Psoas muscle (tissue), 8 donors: ENCODE results near the gene SH3D19. TPM values are rescaled to one million over a fixed set of nuclear protein-coding genes. Genes with fewer than 3 reads are reported as not detected.

Experiments
- ATAC-seq, 4 donors: fragments of 200-7000 bp; cut with Tn5 transposase; one replicate each; pipeline ENCODE4 v1.9.1; 2020; ENCODE audit warnings: moderate library complexity in 3 of 4, mild to moderate bottlenecking in 2 of 4
- DNase-seq, 2 donors: peaks; one replicate each; pipeline ENCODE4 v3.0.0-alpha.2; 2020
- H3K27ac ChIP-seq: fragments of 200-600 bp; one replicate; pipeline ENCODE4 v1.8.0; 2022
- H3K27me3 ChIP-seq, 3 donors: fragments of 200-600 bp in 1 of 3; one replicate each; pipeline versions ENCODE4 v1.6.1 to v1.8.0; 2013 to 2022; ENCODE audit warnings: low read length in 2 of 3, mild to moderate bottlenecking in 2 of 3, moderate library complexity in 1 of 3; ENCODE audit not compliant: insufficient read depth in 3 of 3
- H3K36me3 ChIP-seq, 2 donors: fragments of 200-600 bp in 1 of 2; one replicate each; pipeline versions ENCODE4 v1.6.1 to v1.8.0; 2013 to 2022; ENCODE audit warnings: low read depth in 1 of 2, mild to moderate bottlenecking in 1 of 2, moderate library complexity in 1 of 2; ENCODE audit not compliant: insufficient read depth in 1 of 2
- H3K4me1 ChIP-seq: fragments of 200-600 bp; one replicate; pipeline ENCODE4 v1.8.0; 2022
- H3K4me3 ChIP-seq: fragments of 200-600 bp; one replicate; pipeline ENCODE4 v1.8.0; 2022; ENCODE audit warnings: mild to moderate bottlenecking
- H3K9me3 ChIP-seq: fragments of 200-600 bp; one replicate; pipeline ENCODE4 v1.8.0; 2022
- WGBS, 3 donors: extraction: QIAGEN DNeasy Blood & Tissue Kit; methylation state at CpG; one replicate each; pipeline versions ENCODE4 v1.1.6 to v1.1.7; 2013; 5-methylcytosine and 5-hydroxymethylcytosine counted together
- intact Hi-C, 2 donors: fragments of 100-400 bp; cut with DNase I; formaldehyde crosslinking; loops; one replicate each; pipeline versions ENCODE4 v1.11.0 to v1.14.2; 2022
- polyA plus RNA-seq, 3 donors: library from polyadenylated mRNA; stranded (reverse); fragments of 200-250 nt; gene quantifications; one replicate each; pipeline ENCODE4 v1.2.3, GENCODE V29; 2013
- total RNA-seq, 4 donors: library from RNA; stranded (reverse); fragmentation: NEBNext Ultra II Directional in 2 of 4; extraction: Animal tissue kit (Norgen Biotek cat#: 25700) in 2 of 4; gene quantifications; one replicate each; pipeline versions ENCODE4 v1.2.1 to v1.2.4, GENCODE V29; 2021 to 2023
- TF ChIP-seq, protein P1 (sequence below): fragments of 200-600 bp; IDR thresholded peaks from one replicate; pipeline ENCODE4 v1.8.0; 2022; ENCODE audit warnings: antibody characterized with exemption
- donor health status: healthy with polysubstance abuse.
- donor health status: DM: no; HTN: no; CAD: no; lungs with moderate emphysema.
- donor health status: Bipolar disorder and iron deficiency.
- donor health status: healthy.
- donor health status: DM: yes; HTN: yes; CAD: no.
- donor health status: DM: no; HTN: no; CAD: no.
- donor health status: DM: no; HTN: no; CAD: no.
- donor health status: DM: yes; HTN: yes; CAD: no.

The SH3D19 gene
- total and polyA plus RNA-seq, 7 donors: 7.0 to 59.0 (median 26.9) TPM

DNA sequence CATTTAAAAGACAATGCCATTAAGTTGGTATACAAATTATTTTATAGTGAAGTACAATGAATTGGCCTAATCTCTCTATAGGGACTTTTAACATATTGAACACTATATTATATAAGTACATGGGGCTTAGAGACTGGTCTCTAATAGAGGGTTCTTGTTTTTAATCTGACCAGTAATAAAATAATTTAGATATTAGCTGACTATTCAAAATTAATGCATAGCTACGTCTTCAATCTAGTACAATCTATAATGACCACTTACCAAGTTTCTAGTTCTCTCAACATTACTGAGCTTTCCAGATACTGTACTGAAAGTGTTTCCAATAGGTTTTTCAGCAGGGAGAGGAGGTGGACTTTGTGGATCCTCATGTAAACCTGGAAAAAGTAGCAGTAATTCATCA, 166.4 kb downstream of the SH3D19 start:
- H3K27ac ChIP-seq: no peak overlapping the region
- no peak for DNase-seq
- H3K9me3 ChIP-seq: no peaks in the 10 kb centered on the region
- no peak for ATAC-seq
- peaks cover 0 to 24% of the 10 kb centered on the region in 2 donors for H3K36me3 ChIP-seq
- TF ChIP-seq, protein P1, sequence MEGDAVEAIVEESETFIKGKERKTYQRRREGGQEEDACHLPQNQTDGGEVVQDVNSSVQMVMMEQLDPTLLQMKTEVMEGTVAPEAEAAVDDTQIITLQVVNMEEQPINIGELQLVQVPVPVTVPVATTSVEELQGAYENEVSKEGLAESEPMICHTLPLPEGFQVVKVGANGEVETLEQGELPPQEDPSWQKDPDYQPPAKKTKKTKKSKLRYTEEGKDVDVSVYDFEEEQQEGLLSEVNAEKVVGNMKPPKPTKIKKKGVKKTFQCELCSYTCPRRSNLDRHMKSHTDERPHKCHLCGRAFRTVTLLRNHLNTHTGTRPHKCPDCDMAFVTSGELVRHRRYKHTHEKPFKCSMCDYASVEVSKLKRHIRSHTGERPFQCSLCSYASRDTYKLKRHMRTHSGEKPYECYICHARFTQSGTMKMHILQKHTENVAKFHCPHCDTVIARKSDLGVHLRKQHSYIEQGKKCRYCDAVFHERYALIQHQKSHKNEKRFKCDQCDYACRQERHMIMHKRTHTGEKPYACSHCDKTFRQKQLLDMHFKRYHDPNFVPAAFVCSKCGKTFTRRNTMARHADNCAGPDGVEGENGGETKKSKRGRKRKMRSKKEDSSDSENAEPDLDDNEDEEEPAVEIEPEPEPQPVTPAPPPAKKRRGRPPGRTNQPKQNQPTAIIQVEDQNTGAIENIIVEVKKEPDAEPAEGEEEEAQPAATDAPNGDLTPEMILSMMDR: no peak
- no peak overlapping the region for H3K4me3 ChIP-seq
- intact Hi-C loops: no loop called here
- 93 to 98% (median 98%) methylated on average over 1 of the region's 1 CpG for WGBS, 3 donors
- no peaks in the 10 kb centered on the region for H3K27me3 ChIP-seq
- H3K4me1 ChIP-seq: no peaks in the 10 kb centered on the region

DNA sequence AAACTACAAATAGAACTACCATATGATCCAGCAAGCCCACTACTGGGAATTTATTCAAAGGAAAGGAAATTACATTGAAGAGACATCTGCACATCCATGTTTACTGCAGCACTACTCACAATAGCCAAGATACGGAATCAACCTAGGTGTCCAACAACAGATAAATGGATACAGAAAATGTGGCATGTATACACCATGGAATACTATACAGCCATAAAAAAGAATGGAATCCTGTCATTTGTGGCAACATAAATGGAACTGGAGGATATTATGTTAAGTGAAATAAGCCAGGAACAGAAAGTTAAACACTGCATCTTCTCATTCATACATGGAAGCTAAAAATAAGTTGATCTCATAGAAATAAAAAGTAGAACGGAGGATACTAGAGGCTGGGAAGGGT, 167.9 kb downstream of the SH3D19 start:
- Histone ChIP-seq H3K4me3 (no peak overlapping the region), H3K27ac (no peak overlapping the region), H3K9me3 (no peaks in the 10 kb centered on the region), H3K27me3 (no peaks in the 10 kb centered on the region), H3K4me1 (no peaks in the 10 kb centered on the region), H3K36me3 (peaks cover 0 to 20% of the 10 kb centered on the region in 2 donors)
- intact Hi-C loops: no loop called here
- DNase-seq (no peak), ATAC-seq (no peak)
- TF ChIP-seq, protein P1: no peak
- WGBS, 3 donors: 97% methylated on average over 2 of the region's 2 CpGs

DNA sequence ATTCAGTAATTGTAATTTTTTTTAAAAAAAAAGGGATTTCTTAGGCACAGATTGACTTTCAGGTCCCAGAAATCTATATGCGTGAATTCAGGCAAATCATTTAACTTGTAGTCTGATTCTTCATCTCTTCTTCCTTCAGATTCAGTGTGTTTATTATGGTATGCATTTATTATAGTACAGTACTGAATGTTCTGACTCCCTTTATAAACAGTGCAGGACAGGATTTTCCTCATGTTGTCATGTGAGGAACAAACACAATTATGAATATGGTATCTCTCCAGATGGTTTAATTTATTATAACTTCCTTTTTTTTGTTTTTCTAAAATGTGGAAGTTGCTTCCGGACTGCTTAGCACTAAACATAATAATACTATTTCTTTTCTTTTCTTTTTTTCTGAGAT, 171.8 kb downstream of the SH3D19 start:
- H3K4me1 ChIP-seq: no peaks in the 10 kb centered on the region
- H3K9me3 ChIP-seq: no peaks in the 10 kb centered on the region
- peaks cover 0 to 26% of the 10 kb centered on the region in 2 donors for H3K36me3 ChIP-seq
- no peak overlapping the region for H3K27ac ChIP-seq
- TF ChIP-seq, protein P1: no peak
- H3K27me3 ChIP-seq: no peaks in the 10 kb centered on the region
- WGBS, 3 donors: 91 to 98% (median 97%) methylated on average over 2 of the region's 2 CpGs
- H3K4me3 ChIP-seq: no peak overlapping the region
- DNase-seq (no peak), ATAC-seq (no peak)
- intact Hi-C loops: no loop called here

DNA sequence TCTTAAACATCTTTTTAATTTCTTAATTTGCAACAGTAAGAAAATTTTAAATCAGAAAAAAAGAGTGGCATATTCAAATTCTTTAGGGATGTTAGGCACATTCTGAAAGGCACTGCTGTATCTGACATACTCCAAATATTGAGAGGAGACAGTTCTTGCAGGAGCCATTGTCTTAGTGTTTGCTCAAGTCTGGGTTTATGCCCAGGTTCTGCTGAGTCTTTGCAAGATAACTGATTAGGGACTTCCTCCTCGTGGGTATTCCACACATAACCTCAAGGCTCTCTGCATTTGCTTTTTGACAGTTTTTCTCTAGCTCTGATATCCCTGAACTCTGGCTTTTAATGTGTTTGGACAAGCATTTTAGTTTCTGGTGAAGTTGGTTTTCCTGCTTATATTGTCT, 173.4 kb downstream of the SH3D19 start:
- Histone ChIP-seq H3K27ac (no peak overlapping the region), H3K27me3 (no peaks in the 10 kb centered on the region), H3K4me3 (no peak overlapping the region), H3K9me3 (no peaks in the 10 kb centered on the region), H3K36me3 (peaks cover 0 to 28% of the 10 kb centered on the region in 2 donors), H3K4me1 (no peaks in the 10 kb centered on the region)
- TF ChIP-seq, protein P1: no peak
- ATAC-seq (no peak), DNase-seq (no peak)
- intact Hi-C loops: no loop called here
- WGBS, 3 donors: 26 to 45% (median 32%) methylated on average over 1 of the region's 1 CpG

DNA sequence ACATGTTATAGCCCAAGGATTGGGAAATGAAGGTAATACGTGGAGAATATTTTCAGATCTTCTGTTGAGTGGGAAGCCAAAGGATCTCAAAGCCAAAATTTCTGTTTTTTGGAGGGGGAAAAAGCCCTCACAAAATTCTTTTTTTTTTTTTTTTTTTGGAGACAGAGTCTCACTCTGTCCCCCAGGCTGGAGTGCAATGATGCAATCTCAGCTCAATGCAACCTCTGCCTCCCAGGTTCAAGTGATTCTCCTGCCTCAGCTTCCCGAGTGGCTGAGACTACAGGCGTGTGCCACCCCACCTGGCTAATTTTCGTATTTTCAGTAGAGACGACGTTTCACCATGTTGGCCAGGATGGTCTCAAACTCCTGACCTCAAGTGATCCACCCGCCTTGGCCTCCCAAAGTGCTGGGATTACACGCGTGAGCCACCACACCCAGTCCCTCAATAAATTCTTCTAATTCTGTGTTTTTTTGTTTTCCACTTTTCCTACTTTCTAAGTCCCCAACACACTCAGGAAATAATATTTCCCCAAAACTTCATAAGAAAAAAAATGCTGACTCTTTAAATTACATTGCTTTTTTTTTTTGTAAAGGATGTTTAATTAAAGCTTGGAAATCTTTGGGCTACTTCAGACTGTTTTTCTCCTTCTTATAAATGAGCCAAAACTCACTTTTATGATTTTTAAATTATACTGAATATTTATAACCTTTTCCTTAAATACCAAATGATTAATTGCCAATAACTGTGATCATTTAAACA, 174.4 kb downstream of the SH3D19 start:
- ATAC-seq: no peak

More for the DNA sequence above, 174.4 kb downstream of the SH3D19 start:
- intact Hi-C loops: no loop called here
- Histone ChIP-seq H3K27ac (no peak overlapping the region), H3K4me1 (no peaks in the 10 kb centered on the region), H3K9me3 (no peaks in the 10 kb centered on the region), H3K27me3 (no peaks in the 10 kb centered on the region), H3K36me3 (peaks cover 0 to 36% of the 10 kb centered on the region in 2 donors), H3K4me3 (no peak overlapping the region)
- 88 to 92% (median 89%) methylated on average over 9 of the region's 9 CpGs for WGBS, 3 donors
- no peak for DNase-seq
- TF ChIP-seq, protein P1: no peak
